ENCODE measurements around the gene TNIK. TPM values are rescaled to one million over a fixed set of nuclear protein-coding genes. Genes with fewer than 3 reads are reported as not detected.

Gene TNIK
- total RNA-seq, 2 experiments from 2014 or later: 57.6 to 61.7 TPM

- Mint-ChIP-seq H3K4me3 (no peak overlapping the region), H3K27ac (no peak overlapping the region), H3K9me3 (peaks cover 5% of the 10 kb centered on the region), H3K36me3 (ENCODE audit: low read depth) (peaks cover 16% of the 10 kb centered on the region), H3K4me1 (no peaks in the 10 kb centered on the region), H3K27me3 (no peaks in the 10 kb centered on the region)
- POLR2A ChIA-PET: no interaction called here
- CTCF ChIA-PET: no interaction called here
- no peak for DNase-seq
Observed at GRCh38 chr3:171398343-171398742, 61.9 kb downstream of the TNIK start.

DNA sequence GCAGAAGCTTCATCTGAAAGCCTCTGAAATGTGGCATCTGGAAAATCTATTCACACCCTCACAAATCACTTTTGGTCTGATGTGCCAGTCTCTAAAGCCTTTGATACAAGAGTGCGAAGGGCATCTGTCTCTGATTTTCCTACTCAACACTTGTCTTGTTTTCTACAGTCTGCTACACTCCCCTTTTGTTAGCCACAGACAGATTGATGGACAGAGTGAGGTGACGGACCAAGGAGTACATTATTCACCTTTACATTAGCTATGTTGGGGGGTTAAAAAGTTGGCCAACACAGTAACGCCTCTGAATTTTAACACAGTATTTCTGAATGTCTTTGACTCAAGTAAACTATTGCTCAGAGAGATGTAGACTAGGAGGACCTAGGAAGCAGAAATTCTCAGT, 63.1 kb downstream of the TNIK start:
- Mint-ChIP-seq H3K36me3 (ENCODE audit: low read depth) (peaks cover 9% of the 10 kb centered on the region), H3K9me3 (peaks cover 7% of the 10 kb centered on the region), H3K27me3 (no peaks in the 10 kb centered on the region), H3K4me1 (no peaks in the 10 kb centered on the region), H3K4me3 (no peak overlapping the region), H3K27ac (no peak overlapping the region)
- ChIA-PET POLR2A (no interaction called here), CTCF (no interaction called here)
- DNase-seq: no peak

DNA sequence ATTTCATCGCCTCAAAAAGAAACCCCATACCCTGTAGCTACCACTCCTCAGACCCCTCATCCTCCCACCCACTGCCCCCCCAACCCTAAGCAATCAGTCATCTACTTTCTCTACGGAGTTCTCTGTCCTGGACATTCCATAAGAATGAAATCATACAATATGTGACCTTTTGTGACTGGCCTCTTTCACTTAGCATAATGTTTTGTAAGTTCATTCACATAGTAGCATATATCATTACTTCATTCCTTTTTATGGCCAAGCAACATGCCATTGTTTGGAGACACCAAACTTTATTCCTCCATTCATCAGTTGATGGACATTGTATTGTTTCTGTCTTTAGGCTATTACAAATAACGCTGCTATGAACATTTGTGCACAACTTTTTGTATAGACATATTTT, 64.2 kb downstream of the TNIK start:
- ChIA-PET CTCF (no interaction called here), POLR2A (no interaction called here)
- Mint-ChIP-seq H3K4me1 (no peaks in the 10 kb centered on the region), H3K9me3 (peaks cover 15% of the 10 kb centered on the region), H3K4me3 (no peak overlapping the region), H3K36me3 (ENCODE audit: low read depth) (peaks cover 16% of the 10 kb centered on the region), H3K27ac (no peak overlapping the region), H3K27me3 (no peaks in the 10 kb centered on the region)
- no peak for DNase-seq

GRCh38 chr3:171393032-171393744, 67.0 kb downstream of the TNIK start:
- H3K4me3 Mint-ChIP-seq: no peak overlapping the region
- peaks cover 16% of the 10 kb centered on the region for H3K9me3 Mint-ChIP-seq
- POLR2A ChIA-PET: no interaction called here
- H3K36me3 Mint-ChIP-seq (ENCODE audit: low read depth): peaks cover 14% of the 10 kb centered on the region
- H3K27me3 Mint-ChIP-seq: no peaks in the 10 kb centered on the region
- H3K27ac Mint-ChIP-seq: no peak overlapping the region
- no peak for DNase-seq
- peaks cover 2% of the 10 kb centered on the region for H3K4me1 Mint-ChIP-seq
- CTCF ChIA-PET: interaction anchor here (0.6 kb wide), 1 partner anchor 100 kb away, joined by 3 read pairs; no protein-coding TSS in a partner anchor

DNA sequence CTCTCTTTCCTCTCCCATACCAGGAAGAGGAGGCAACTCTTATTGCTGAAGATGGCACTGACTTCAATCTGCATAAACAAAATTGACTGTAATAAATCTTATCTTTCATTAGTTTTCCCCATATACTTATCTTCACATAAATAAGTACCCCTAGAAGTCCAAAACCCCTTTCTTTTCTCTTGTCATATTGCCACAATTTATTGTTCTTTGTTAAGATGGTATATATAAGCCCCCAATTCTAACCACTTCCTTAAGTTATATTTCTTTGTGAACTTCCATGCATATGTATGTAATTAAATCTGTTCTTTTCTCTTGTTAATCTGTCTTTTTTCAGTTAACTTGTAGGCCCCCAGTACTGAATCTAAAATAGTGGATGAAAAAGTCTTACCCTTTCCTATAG, 68.8 kb downstream of the TNIK start:
- Mint-ChIP-seq H3K27ac (no peak overlapping the region), H3K4me3 (no peak overlapping the region), H3K27me3 (no peaks in the 10 kb centered on the region), H3K4me1 (peaks cover 2% of the 10 kb centered on the region), H3K9me3 (peaks cover 12% of the 10 kb centered on the region), H3K36me3 (ENCODE audit: low read depth) (peaks cover 10% of the 10 kb centered on the region)
- no peak for DNase-seq
- POLR2A ChIA-PET: no interaction called here
- CTCF ChIA-PET: no interaction called here

DNA sequence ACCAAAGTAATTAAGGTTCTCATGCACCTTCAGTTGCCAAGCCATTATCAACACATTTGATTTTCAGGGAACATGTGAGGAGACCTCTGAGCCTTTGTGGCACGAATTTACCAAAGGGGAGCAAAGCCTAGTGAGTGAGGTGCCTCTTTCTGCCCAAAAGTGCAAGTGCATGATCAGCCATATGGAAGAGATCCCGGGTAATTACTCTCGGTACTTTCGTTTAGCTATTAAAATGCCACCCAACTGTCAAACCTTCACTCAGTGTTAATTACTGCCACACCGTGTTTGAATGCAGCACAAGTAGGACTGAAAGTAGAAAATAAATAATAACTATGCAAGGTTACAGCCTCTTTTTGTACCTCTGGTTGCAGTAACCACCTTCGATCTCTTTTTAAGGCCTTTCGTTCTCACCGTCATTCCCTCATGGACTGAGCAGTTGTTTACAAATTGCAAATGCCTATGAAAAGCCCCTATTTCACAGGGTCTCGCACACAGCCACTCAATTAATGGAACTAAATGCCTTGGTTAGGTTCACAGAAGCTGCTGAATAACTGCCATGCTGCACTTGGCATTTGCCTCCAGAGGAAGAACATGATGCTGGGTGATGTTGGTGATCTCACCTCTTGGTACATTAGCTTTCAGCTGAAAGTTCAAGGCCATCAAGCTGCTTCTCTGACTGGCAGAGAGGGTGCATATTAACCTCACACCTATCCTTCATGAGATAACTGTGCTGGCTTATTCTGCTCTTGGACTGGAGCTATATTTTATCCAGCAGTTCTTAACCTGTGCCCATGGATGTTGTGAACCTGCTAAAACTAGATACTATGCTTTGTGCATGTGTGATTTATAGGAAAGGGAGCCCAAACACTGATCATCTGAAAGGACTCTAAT, 69.9 kb downstream of the TNIK start:
- H3K27ac Mint-ChIP-seq: no peak overlapping the region
- H3K27me3 Mint-ChIP-seq: no peaks in the 10 kb centered on the region
- ChIA-PET CTCF (interaction anchor here (0.9 kb wide), 1 partner anchor 227 kb away, joined by 3 read pairs; no protein-coding TSS in a partner anchor), POLR2A (no interaction called here)
- peaks cover 2% of the 10 kb centered on the region for H3K4me1 Mint-ChIP-seq
- H3K9me3 Mint-ChIP-seq: peaks cover 10% of the 10 kb centered on the region
- no peak overlapping the region for H3K4me3 Mint-ChIP-seq
- peaks cover 10% of the 10 kb centered on the region for H3K36me3 Mint-ChIP-seq (ENCODE audit: low read depth)
- DNase-seq: no peak

GRCh38 chr3:171389491-171389890, 70.7 kb downstream of the TNIK start:
- H3K27me3 Mint-ChIP-seq: no peaks in the 10 kb centered on the region
- CTCF ChIA-PET: no interaction called here
- POLR2A ChIA-PET: no interaction called here
- DNase-seq: no peak
- peaks cover 13% of the 10 kb centered on the region for H3K36me3 Mint-ChIP-seq (ENCODE audit: low read depth)
- peaks cover 10% of the 10 kb centered on the region for H3K9me3 Mint-ChIP-seq
- H3K4me3 Mint-ChIP-seq: no peak overlapping the region
- H3K4me1 Mint-ChIP-seq: peaks cover 2% of the 10 kb centered on the region
- no peak overlapping the region for H3K27ac Mint-ChIP-seq

GRCh38 chr3:171388527-171388926, 71.7 kb downstream of the TNIK start:
- POLR2A ChIA-PET: no interaction called here
- DNase-seq: no peak
- H3K27ac Mint-ChIP-seq: no peak overlapping the region
- H3K9me3 Mint-ChIP-seq: peaks cover 10% of the 10 kb centered on the region
- CTCF ChIA-PET: no interaction called here
- peaks cover 12% of the 10 kb centered on the region for H3K4me1 Mint-ChIP-seq
- peaks cover 20% of the 10 kb centered on the region for H3K36me3 Mint-ChIP-seq (ENCODE audit: low read depth)
- H3K4me3 Mint-ChIP-seq: no peak overlapping the region
- H3K27me3 Mint-ChIP-seq: no peaks in the 10 kb centered on the region

GRCh38 chr3:171387062-171387461, 73.1 kb downstream of the TNIK start:
- Mint-ChIP-seq H3K9me3 (peaks cover 9% of the 10 kb centered on the region), H3K4me3 (no peak overlapping the region), H3K27ac (no peak overlapping the region), H3K27me3 (no peaks in the 10 kb centered on the region), H3K36me3 (ENCODE audit: low read depth) (peaks cover 20% of the 10 kb centered on the region), H3K4me1 (peaks cover 13% of the 10 kb centered on the region)
- ChIA-PET POLR2A (no interaction called here), CTCF (interaction anchor here (1.2 kb wide), 1 partner anchor 179 kb away, joined by 3 read pairs; no protein-coding TSS in a partner anchor)
- no peak for DNase-seq

- Mint-ChIP-seq H3K4me3 (no peak overlapping the region), H3K27ac (no peak overlapping the region), H3K27me3 (no peaks in the 10 kb centered on the region), H3K36me3 (ENCODE audit: low read depth) (peaks cover 12% of the 10 kb centered on the region), H3K4me1 (peaks cover 13% of the 10 kb centered on the region), H3K9me3 (no peaks in the 10 kb centered on the region)
- ChIA-PET CTCF (no interaction called here), POLR2A (no interaction called here)
- no peak for DNase-seq
Observed at GRCh38 chr3:171385086-171385485, 75.1 kb downstream of the TNIK start.

- no peak overlapping the region for H3K27ac Mint-ChIP-seq
- ChIA-PET CTCF (interaction anchor here (0.7 kb wide), 1 partner anchor 520 kb away, joined by 3 read pairs; no protein-coding TSS in a partner anchor), POLR2A (no interaction called here)
- peaks cover 12% of the 10 kb centered on the region for H3K36me3 Mint-ChIP-seq (ENCODE audit: low read depth)
- no peaks in the 10 kb centered on the region for H3K9me3 Mint-ChIP-seq
- no peaks in the 10 kb centered on the region for H3K27me3 Mint-ChIP-seq
- no peak for DNase-seq
- H3K4me1 Mint-ChIP-seq: peaks cover 13% of the 10 kb centered on the region
- no peak overlapping the region for H3K4me3 Mint-ChIP-seq
Observed at GRCh38 chr3:171384101-171384891, 75.9 kb downstream of the TNIK start.

DNA sequence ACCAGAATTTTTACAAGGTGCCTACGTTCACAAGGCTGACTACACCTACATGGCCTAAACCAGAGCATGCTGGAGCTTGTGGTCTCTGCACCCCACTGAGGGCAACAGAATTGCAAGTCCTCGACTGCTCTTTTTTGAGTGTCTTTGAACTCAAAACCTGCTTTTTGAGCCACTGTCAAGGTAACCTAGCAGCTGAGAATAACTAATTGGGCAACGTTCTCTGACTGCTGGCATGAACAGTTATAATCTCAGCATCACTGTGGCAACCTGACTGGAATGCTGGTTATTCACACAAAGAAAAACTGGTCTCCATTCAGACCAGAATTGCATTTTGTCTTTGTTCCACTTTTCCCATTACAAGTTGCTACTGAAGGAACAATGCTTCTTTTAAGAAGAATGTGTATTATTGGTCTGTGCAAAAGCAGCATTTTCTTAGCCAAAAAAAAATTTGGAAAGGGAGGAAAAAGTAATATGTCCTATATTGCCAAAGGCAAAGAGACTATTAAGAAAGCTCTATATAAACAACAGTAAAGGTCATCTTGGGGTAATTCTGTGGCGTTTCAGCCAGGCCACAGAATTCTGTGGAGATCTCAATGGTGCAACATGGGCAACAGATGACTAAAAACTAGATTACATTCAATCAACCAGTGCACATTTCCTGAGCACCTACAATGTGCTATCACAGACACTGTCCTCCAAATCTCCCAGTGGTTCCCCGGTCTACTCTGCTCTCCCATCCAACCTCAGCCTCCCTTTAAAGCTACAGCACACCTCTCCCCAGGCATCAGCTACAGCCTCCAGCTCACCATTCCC, 76.8 kb downstream of the TNIK start:
- POLR2A ChIA-PET: no interaction called here

More for the DNA sequence above, 76.8 kb downstream of the TNIK start:
- Mint-ChIP-seq H3K27ac (no peak overlapping the region), H3K9me3 (no peaks in the 10 kb centered on the region), H3K4me1 (peaks cover 14% of the 10 kb centered on the region), H3K27me3 (no peaks in the 10 kb centered on the region), H3K36me3 (ENCODE audit: low read depth) (peaks cover 10% of the 10 kb centered on the region), H3K4me3 (no peak overlapping the region)
- CTCF ChIA-PET: interaction anchor here (0.7 kb wide), 1 partner anchor 519 kb away, joined by 3 read pairs; no protein-coding TSS in a partner anchor
- DNase-seq: no peak

All from activated CD4-positive, alpha-beta memory T cell treated with anti-CD3 and anti-CD28 coated beads, Interleukin-2, amount 10 ng/mL, durations not matched to agents 7 days and 5 days (primary cell).